ENCODE results near the gene EIF4E2.

DNA sequence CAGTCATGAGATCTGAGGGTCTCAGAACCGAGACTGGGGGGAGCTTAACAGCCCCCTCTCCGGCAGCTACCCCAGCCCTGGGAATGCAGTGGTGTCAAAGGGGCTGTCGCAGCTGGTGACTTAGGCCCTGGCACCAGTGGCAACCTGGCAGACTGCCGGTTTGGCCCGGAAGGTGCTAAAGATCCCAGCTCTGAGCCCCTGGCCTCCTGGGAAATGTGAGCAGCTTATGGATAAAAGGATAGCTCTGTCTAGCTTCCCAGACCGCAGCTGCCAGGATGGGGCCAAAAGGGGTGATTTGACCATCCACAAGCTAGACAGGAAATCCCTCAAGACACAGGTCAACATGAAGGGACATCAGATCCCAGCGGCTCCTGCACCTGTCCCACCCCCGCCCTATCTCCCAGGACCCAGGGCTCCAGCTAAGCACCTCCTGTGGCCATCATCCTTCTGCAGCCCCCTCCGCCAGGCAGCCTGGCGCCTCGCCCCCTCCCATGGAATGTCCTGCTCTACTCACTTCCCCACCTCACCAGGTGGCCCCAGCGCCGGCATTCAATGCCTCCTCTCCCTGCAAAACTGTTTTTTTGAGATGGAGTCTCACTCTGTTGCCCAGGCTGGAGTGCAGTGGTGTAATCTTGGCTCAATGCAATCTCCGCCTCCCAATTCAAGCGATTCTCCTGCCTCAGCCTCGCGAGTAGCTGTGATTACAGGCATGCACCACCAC, 49.7 kb downstream of the EIF4E2 start:
- TF ChIP-seq, protein P1, sequence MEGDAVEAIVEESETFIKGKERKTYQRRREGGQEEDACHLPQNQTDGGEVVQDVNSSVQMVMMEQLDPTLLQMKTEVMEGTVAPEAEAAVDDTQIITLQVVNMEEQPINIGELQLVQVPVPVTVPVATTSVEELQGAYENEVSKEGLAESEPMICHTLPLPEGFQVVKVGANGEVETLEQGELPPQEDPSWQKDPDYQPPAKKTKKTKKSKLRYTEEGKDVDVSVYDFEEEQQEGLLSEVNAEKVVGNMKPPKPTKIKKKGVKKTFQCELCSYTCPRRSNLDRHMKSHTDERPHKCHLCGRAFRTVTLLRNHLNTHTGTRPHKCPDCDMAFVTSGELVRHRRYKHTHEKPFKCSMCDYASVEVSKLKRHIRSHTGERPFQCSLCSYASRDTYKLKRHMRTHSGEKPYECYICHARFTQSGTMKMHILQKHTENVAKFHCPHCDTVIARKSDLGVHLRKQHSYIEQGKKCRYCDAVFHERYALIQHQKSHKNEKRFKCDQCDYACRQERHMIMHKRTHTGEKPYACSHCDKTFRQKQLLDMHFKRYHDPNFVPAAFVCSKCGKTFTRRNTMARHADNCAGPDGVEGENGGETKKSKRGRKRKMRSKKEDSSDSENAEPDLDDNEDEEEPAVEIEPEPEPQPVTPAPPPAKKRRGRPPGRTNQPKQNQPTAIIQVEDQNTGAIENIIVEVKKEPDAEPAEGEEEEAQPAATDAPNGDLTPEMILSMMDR (IDR thresholded peaks at IDR 0.05), result no peak
- TF ChIP-seq POLR2A (IDR thresholded peaks at IDR 0.05), result no peak

Measured in right lobe of liver (tissue), 4 donors.